ENCODE results near the gene CD24.

- TF ChIP-seq CTCF (tag by site-specific recombination; IDR thresholded peaks at IDR 0.05): no peak
- TF ChIP-seq ZNF221 (tag by site-specific recombination; IDR thresholded peaks at IDR 0.05; ENCODE audit: borderline replicate concordance): no peak
- TF ChIP-seq ZNF530 (tag by site-specific recombination; IDR thresholded peaks at IDR 0.05; ENCODE audit: low read depth): no peak
- no peak for TF ChIP-seq ATF2 (tag by site-specific recombination; IDR thresholded peaks at IDR 0.05; ENCODE audit: low read depth)
- no peak for TF ChIP-seq REST (tag by site-specific recombination; IDR thresholded peaks at IDR 0.05)
- peak; percentile 73; the same call in 1 of the 2 replicates for TF ChIP-seq PRDM10 (tag by site-specific recombination; IDR thresholded peaks at IDR 0.05)
- 0 out of 2 replicates have a peak, but pooled peaks have one; percentile 4 for TF ChIP-seq ZEB2 (tag by site-specific recombination; IDR thresholded peaks at IDR 0.05)
These were observed 639 bp upstream of the CD24 start for GRCh38 chr6:106974999-106975737.

Data from HEK293 (cell line).